Measurements from ENCODE around the gene PACSIN3.
"Not testable (repeated sequence)": the region's sequence is repeated elsewhere in the genome, so short reads cannot be mapped to it uniquely, and the experiment has no call there.

Gene PACSIN3

DNA sequence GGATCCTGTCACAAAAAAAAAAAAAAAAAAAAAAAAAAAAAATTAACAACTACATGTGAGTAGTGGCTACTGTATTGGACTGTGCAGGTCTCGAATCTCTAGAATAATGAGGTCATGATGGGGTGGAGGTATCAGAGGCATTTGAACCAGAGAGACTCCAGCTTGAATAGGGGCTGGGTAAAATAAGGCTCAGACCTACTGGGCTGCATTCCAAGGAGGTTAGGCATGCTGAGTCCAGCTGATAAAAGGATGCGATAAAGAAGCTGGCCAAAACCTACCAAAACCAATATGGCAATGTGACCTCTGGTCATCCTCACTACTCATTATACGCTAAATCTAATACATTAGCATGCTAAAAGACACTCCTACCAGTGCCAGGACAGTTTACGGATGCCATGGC, 5.9 kb upstream of the PACSIN3 start:
- DNase-seq = no peak
- ATAC-seq = no peak

DNA sequence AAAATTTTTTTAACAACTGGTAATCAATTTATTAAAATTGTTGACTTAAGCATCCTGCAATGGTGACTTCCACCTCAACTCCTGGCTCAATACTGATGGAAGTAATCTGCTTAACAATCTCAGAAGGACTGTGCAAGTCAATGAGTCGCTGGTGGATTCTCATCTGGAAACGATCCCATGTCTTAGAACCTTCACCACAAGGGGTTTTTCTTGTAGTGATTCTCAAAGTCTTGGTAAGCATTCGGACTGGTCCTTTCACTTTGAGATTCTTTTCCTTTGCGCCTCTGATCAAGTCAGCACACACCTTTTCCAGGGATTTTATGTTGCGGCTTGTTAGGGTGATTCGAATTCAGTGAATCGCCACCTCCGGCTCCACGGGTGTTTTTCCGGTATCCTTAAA, 4.9 kb upstream of the PACSIN3 start:
- not testable (repeated sequence) for ATAC-seq

DNA sequence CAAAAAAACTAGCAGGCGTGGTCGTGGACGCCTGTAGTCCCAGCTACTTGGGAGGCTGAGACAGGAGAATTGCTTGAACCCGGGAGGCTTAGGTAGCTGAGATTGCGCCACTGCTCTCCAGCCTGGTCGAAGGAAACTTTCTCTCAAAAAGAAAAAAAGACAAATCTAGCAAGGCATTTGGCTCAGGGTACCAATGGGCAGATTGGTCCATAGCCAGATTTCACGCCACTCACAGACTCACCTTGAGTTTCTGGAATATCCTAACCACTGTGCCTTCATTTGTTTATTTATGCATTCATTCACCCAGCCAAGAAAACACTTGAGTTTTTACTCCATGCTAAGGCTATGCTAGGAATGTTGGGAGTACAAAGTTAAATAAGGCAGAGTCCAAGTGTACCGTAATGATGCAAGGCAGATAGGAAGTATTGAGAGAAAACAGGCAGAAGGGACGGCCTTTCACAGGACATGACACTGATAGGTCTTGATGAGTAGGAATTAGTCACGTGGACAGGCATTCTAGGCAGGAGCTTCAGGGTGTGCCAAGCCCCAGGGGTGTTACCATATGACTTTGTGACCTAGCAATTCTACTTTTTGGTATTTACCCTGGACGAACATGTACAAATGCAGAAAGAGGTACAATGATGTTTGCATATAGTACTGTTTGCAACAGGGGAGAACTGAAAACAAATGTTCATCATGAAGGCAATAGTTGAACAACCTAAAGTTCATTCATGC, 3.0 kb upstream of the PACSIN3 start:
- no peak for DNase-seq
- no peak for ATAC-seq

More for the DNA sequence above, 4.9 kb upstream of the PACSIN3 start:
- not testable (repeated sequence) for DNase-seq

DNA sequence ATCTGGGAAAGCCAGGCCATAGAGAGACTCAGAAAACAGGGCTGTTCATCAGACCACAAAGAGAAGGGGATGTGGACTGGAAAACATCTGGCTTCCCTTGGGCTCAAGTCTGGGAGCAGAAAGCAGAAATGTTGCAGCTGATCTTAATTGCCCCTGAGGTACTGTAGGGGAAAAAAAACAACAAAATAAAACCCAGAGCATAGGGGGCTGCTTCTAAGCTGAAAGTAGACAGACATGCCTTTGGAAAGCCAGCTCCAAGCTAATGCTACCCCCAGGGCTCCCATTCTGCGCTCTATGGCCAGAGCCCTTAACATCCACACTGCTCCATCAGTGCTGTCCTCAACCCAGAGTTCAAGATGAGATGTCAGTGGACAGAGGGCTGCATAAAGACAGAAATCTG, 2.0 kb upstream of the PACSIN3 start:
- ATAC-seq (no peak), DNase-seq (no peak)

DNA sequence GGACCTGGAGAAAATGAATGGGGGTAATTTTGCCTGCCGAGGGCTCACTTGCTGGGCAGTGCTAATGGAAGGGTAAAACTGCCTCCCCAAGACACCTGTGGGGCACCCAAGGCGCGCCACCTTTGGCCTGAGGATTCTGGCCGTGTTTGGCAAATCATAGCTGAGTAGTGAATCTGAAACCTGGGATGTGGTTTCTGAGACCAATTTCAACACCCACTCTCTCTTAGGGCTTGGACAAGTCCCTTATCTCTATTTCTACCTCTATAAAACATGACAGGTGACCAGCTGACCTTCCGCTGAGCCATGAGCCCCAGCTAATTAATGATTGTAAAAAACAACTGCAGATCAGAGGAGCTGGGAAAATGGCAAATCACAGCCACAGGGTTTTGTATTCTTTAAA, 1.5 kb upstream of the PACSIN3 start:
- DNase-seq (no peak), ATAC-seq (no peak)

DNA sequence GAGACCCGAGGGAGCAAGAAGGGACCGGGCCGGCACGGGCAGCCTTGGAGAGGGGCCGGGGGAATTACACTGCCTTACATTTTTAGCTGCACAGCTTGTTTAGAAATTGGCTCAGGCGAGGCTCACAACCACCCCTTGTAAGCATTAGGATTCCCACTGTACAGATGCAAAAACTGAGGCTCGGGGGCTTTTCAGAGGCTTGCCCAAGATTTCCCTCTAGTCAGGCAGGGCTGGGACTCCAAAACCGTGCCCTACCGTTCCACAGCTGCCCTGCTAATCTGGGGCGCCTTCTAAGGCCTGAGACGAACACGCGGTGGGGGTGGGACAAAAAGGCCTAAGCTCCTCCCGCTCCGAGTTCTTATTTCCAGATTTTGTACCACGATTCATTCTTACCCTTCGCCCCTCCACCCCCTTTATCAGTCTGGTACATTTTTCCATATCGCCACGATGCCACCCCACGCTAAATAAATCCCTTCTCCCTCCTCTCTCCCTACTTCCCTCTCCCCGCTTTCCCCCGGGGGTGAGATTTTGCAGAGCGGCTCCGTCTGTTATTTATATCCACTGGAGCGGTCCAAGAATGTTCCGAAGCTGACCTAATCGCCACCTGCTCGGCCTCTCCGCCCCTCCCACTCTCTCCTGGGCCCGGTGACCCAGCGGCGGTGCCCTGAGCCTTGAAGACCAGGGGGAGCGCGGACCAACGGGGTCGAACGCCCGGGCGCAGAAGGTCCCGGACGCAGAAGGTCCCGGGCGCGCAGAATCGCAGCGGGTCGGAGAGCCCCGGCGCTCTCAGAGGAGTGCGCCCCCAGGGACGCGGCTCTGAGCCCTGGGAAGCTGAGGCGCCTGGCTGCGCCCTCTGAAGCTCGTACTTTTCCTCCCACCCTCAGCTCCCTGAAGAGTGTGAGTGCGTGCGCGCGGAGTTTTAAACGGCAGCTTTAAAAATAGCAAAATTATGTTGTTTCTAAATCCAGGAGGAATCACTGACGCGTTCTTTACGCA, 764 bp upstream of the PACSIN3 start:
- ATAC-seq (peak; percentile 62), DNase-seq (peak; percentile 70)

DNA sequence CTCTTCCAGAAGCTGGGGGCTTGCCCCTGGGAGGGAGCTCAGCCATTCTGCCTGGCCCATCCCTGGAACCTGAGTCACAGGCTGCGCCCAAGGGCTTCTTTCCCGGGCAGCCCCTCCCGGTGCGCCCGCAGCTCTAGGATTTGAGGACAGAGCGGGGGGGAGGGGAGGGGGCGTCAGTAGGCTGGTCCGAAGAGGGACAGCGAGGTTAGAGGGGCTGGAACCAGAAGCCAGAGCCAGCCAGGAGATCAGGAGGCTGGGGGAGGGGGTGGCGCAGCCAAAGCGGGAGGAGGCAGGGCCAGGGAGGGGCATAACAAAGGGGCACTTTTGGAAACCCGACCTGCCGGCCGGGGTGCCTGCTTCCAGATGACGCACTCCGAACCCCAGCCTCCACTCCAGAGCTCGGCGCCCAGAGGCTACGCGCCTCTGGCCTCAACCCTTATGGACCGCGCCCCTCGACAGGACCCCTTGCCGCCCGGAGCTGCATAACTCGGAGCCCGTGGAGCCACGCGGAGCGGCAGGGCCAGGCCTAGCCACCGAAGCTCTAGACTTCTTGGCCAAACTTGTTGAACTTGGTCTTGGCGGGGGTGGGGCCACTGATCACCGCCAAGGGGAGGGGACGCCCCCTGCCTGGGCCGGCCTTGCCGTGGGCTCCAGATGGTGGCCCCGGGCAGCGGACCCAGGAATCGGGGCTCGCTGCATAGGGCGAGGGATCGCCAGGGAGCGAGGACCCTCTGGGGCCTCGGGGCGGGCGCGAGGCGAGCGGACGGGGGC, 744 bp downstream of the PACSIN3 start:
- ATAC-seq = peak; percentile 2
- DNase-seq = peak; percentile 31

DNA sequence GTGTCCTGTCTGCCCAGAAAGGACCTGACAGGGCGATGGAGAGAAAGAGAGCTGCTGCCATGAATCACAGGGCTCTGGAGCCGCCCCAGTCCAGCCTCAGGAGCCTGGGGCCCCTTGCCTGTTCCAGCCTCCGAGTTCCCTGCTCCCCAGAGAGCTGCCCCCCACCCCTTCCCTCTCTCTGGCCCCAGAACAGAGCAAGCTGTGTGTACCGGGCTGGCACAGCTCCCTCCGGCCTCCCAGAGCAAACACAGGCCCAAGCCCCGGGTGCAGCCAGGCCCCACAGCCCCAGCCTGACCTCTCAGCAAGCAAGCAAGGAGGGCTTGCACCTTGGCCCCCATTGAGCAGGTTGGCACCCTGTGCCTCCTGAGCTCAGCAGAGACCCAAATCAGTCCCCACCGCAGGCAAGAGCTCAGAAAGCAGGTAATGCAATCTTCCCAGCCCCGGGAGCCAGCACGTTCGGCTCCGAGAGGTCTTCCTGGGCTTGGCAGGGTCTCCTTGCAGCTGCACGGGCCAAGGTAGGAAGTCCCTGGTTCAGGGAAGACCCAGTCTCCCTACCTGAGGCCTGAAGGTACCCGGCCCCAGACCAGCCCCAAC, 1.4 kb downstream of the PACSIN3 start:
- ATAC-seq (no peak), DNase-seq (no peak)

DNA sequence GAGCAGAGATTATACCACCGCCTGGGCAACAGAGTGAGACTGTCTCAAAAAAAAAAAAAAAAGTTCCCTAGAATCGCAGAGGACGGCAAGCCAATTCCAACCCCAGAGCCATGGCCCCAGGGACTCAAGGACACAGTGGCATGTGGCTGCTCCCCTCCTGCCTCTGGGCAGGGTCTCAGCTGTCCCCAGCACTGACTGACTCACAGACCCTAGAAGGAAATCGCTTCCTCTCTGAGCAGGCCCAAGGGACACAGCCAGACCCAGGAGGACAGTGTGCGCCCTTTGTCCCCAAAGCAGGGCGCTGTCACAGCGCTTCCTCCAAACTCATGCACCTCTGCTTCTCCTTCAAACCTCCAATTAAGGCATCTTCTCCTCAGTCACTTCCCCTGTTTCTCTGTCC, 2.3 kb downstream of the PACSIN3 start:
- no peak for ATAC-seq
- no peak for DNase-seq

DNA sequence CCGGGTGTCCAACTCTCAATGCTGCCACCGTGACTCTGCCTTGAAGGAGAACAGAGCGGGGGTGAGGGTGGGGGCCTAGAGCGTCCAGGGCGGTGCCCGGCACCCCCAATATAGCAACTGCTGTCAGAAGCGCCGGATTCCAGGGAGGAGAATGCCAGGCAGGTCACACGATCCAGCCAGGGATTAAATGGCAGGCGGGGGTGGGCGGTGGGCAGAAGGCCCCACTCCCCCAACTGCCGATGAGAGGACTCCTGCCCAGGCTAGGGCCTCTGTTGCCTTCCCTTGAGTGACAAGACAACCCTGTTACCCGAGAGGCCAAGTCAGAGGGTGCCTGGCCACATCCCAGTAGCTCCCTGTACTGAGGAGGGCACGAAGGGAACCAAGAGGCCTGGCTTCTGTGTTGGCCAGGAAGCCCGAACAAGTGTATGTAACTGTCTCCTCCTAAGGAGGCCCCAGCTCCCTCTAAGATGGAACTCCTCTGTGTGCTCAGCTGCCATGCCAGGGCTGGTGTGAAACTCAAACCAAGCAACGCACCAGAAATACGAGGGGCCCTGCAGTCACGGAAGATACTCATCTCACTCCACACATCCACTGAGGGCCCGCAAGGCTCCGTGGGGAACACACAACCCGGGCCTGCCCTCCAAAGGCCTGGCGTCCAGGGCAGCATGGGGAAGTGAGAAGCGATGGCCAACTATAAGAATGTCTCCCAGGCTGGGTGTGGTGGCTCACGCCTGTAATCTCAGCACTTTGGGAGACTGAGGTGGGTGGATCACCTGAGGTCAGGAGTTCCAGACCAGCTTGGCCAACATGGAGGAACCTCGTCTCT, 3.0 kb downstream of the PACSIN3 start:
- DNase-seq (no peak), ATAC-seq (no peak)

DNA sequence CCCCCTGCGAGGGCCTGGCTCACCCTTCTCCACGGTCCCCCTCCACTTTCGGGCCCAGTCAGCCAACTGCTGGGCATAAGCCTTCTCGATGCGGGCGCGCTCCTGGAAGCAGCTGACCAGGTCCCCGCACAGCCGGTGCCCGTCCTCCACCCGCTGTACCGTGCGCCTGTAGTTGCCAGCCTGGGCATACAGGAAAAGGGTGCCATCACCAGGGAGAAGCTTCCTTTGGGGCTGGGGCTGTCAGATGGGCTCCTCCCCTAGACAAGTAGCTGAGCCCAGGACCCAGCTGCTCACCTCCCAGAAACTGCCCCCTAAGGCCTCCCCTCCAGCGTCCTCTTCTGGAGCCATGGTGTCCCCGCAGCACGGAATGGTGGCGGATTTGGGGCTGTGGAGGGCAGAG, 3.9 kb downstream of the PACSIN3 start:
- no peak for DNase-seq
- ATAC-seq = no peak

DNA sequence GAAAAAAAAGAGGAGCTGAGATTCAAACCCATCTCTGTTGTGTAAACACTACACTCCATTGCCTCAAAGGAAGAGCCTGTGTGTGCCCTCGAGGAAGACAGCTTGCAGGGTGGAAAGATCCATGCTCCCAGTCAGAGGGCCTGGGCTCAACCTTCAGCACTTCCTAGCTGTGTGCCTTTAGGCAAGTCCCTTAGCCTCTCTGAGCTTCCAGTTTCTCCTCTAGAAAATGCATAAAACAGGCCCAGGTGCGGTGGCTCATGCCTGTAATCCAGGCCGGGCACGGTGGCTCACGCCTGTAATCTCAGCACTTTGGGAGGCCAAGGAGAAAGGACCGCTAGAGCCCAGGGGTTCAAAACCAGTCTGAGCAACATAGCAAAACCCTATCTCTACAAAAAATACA, 5.0 kb downstream of the PACSIN3 start:
- ATAC-seq (no peak), DNase-seq (no peak)

DNA sequence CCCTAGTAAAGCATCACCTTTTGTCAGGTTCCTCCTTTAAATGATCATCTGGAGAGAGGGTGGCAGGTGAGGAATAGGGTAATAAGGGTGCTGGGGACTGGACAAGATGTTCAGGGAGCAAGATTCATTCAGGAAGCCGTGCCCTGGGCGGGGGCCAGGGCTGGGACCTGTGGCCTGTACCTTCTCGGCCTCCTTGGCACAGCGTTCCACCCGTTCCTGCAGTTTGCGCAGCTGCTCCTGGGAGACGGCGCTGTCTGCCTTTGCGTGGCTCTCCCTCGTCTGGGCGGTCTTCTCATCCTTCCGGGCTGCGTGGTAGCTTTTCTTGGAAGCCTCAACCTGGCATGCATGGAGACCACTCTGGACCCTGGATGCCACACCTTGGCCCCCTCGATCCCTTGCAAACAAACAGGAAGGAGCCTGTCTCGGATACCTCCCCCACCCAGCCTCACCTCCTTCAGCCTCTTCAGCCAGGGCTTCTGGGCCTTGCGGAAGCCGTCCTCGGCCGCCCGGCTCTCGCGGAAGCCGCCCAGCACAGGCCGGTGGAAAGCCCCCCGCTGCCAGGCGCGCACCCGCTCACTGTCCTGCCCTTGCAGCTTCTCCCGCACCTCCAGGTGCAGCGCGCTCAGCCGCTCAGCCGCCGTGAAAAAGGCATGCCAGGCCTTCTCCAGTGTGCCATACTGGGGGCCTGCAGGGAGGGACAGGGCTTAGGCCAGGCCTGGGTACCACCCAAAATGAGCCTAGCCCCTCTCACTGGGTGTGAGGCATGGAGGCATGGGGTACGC, 6.0 kb downstream of the PACSIN3 start:
- no peak for ATAC-seq
- DNase-seq = no peak

DNA sequence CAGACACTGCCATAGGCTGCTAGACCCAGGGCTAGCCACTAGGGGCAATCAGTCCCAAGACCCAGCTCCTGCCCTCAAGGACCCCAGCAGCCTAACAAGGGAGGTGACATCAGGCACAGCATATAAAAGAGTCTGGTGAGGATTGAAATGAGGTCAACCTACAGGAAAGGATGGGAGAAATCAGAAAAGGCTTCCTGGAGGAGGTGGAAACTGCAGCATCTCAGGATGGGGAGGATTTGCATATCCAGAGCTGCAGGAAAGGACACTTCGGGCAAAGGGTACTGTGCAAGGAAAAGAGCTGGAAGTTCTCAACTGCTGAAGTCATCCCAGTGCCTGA, 6.6 kb downstream of the PACSIN3 start:
- DNase-seq = peak; percentile 51

DNA sequence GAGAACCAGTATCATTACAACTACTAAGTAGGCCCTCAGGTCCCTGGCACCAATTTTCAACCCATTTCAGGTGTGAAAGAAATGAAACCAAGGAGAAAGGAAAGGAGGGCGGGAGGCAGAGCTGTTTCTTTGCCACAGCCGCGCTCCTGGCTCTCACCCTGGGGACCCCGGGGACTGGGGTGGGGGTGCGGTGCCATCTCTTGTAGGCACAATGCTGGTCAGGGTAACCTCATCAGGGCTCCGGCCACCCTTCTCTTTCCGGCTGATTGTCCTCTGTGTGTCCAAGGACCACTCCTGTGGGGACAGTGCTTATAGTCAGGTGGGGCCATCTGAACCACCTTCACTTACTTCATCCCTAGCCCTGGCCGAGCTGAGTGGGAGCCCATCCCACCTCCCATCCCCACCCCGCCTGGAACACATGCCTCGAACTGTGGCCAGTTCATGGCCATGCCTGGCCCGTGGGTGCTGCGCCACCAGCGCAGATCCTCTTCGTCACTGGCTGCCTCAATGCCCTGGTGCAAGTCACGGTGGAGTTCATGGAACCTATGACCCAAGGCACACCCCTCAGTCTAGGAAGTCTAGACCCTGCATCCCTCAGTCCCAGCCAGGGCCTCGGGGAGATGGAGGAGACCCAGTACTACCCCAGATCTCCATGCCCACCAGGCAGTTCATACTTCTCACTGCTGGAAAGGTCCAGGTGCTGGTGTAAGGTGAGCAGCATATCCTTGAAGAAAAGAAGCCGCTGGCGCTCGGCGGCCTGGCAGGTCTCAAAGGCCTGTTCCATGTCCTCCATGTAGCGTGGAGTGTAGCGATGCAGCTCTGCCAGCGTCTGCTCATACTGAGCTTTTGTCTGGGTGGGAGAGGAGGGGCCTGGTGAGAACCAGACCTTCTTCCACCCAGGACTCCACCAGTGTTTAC, 7.2 kb downstream of the PACSIN3 start:
- no peak for DNase-seq
- ATAC-seq = no peak

More for the DNA sequence above, 6.6 kb downstream of the PACSIN3 start:
- ATAC-seq = no peak

DNA sequence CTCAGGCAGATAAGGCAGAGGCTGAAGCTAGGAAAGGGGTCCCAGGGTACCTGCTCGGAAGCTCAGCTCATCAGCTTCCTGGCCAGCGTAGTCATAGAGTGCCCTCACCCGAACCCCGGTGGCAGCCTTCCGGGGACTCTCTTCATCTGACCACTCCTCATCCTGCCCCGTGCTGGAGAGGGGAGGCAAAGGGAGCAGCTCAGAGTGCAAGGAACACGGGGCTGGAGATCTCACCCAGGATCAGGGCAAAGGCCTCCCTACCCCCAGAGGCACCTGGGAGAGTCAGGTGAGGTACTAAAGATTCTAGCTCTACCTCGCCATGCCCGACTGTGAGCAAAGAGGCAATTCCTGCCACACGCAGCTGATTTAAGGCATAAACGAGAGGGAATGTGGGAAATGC, 7.9 kb downstream of the PACSIN3 start:
- no peak for ATAC-seq
- DNase-seq = no peak

DNA sequence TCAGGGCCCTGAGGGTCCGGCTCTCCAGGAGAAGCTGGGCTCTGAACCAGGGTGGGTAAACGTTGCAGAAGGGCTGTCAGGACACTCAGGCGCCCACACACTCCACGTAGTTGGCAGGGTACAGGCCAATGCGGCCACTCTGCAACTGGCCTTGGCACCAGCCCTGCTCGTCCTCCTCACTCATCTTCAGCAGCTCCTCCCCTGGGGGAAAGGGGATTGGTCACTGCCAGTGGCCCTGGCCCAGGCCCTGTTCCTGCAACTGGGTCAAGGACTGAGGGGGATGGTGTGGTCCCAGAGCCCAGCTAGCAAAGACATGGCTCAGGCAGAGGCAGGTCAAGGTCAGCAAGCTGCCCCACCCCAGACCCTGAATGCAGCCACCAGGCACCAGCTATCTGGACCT, 8.4 kb downstream of the PACSIN3 start:
- DNase-seq (no peak), ATAC-seq (no peak)

DNA sequence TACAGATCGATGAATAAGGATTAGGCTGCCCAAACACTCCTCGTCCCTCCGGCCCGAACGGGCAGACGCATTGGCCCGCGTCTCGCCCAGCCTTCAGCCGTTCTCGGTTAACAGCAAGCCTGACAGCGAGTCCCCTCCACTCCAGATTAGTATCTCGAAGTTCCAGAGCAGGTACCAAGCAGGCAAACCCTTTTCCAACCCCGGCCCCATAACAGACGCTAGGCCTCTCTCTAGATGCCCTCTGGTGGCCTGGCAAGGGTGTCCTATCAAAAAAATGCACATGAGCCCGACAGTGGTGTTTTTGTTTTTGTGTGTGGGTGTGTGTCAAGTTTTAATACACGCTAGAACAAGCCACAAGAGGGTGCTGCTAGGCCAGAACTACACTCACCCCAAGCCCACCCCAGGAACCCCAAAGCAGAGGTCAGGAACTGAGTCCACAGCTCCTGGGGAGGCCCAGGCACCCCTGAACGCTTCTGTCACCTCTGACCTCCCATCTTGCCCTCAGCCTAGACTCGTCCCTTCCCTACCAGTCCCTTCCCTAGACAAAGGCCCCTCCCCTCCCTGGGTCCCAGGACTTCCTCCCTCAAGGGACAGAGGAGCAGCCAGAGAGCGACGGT, 8.9 kb downstream of the PACSIN3 start:
- ATAC-seq (peak; percentile 54), DNase-seq (peak; percentile 70)

Measured in stimulated activated naive CD8-positive, alpha-beta T cell treated with anti-CD3 and anti-CD28 coated beads, Interleukin-15, Interleukin-2, amounts not matched to agents 100 U/mL and 50 U/mL, for 24 hours (primary cell).